Gastrocnemius medialis (tissue), 4 donors: Measurements from ENCODE around the gene LRRC75A. TPM values are rescaled to one million over a fixed set of nuclear protein-coding genes. Genes with fewer than 3 reads are reported as not detected.

Source experiments
- ATAC-seq, 2 donors: fragments of 150-250 bp; one replicate each; pipeline ENCODE4 v1.9.1; 2016
- DNase-seq, 2 donors: peaks; one replicate each; pipeline ENCODE4 v3.0.0-alpha.2; 2019
- H3K27ac ChIP-seq, 4 donors: fragments of 200-600 bp; sonication (generic); 1 replicate in 1 of 4; 2 replicates in 3 of 4; pipeline ENCODE4 v1.5.1; 2016 to 2018; ENCODE audit warnings: mild to moderate bottlenecking in 2 of 4, moderate library complexity in 1 of 4
- H3K27me3 ChIP-seq, 3 donors: fragments of 200-600 bp; sonication (generic) in 2 of 3; 1 replicate in 1 of 3; 2 replicates in 2 of 3; pipeline versions ENCODE4 v1.5.1 to v1.6.0; 2016 to 2019; ENCODE audit warnings: mild to moderate bottlenecking in 1 of 3, moderate library complexity in 1 of 3
- H3K36me3 ChIP-seq, 2 donors: fragments of 200-600 bp; sonication (generic) in 1 of 2; one replicate each; pipeline ENCODE4 v1.5.1; 2017 to 2018
- H3K4me1 ChIP-seq, 2 donors: fragments of 200-600 bp; sonication (generic) in 1 of 2; one replicate each; pipeline ENCODE4 v1.5.1; 2016 to 2017; ENCODE audit warnings: mild to moderate bottlenecking in 2 of 2
- H3K4me3 ChIP-seq, 4 donors: fragments of 200-600 bp; sonication (generic) in 3 of 4; 1 replicate in 1 of 4; 2 replicates in 3 of 4; pipeline ENCODE4 v1.5.1; 2016 to 2019; ENCODE audit warnings: mild to moderate bottlenecking in 2 of 4
- H3K9me3 ChIP-seq, 3 donors: fragments of 200-600 bp; sonication (generic) in 2 of 3; 1 replicate in 1 of 3; 2 replicates in 2 of 3; pipeline ENCODE4 v1.5.1; 2016 to 2019
- CTCF ChIP-seq, 5 experiments: fragments of 450-650 bp in 3 of 5; fragments of 200-600 bp in 2 of 5; sonication (generic) in 2 of 5; IDR thresholded peaks in 4 of 5; conservative IDR thresholded peaks in 1 of 5; 1 replicate in 4 of 5; 2 replicates in 1 of 5; pipeline ENCODE4 v1.5.1; 2016 to 2019; ENCODE audit warnings: antibody characterized with exemption in 5 of 5, mild to moderate bottlenecking in 3 of 5, moderate library complexity in 3 of 5
- POLR2A ChIP-seq, 2 donors: fragments of 450-650 bp; IDR thresholded peaks; one replicate each; pipeline ENCODE4 v1.6.1; 2017; ENCODE audit warnings: antibody characterized with exemption in 2 of 2, mild to moderate bottlenecking in 2 of 2, moderate library complexity in 2 of 2
- in situ Hi-C, 4 donors: fragments of 200-750 bp; cut with MboI; loops; one replicate each; pipeline versions ENCODE4 v1.15.0 to v1.8.0; 2017; ENCODE audit warnings: low sequenced_read_pairs in 4 of 4
- intact Hi-C: fragments of 100-400 bp; cut with DNase I; formaldehyde crosslinking; loops from one replicate; pipeline ENCODE4 v1.15.1; 2023; ENCODE audit warnings: low total_unique reads
- total RNA-seq, 4 donors: library from RNA; depleted of rRNA; stranded (reverse); fragments of >200 nt; gene quantifications; one replicate each; pipeline versions ENCODE4 v1.1.0 to v1.2.3, GENCODE V29; 2016

Gene LRRC75A
- under 1 TPM in 2 of 4 donors, not detected in 2; 0.34 to 0.80 TPM for total RNA-seq

DNA sequence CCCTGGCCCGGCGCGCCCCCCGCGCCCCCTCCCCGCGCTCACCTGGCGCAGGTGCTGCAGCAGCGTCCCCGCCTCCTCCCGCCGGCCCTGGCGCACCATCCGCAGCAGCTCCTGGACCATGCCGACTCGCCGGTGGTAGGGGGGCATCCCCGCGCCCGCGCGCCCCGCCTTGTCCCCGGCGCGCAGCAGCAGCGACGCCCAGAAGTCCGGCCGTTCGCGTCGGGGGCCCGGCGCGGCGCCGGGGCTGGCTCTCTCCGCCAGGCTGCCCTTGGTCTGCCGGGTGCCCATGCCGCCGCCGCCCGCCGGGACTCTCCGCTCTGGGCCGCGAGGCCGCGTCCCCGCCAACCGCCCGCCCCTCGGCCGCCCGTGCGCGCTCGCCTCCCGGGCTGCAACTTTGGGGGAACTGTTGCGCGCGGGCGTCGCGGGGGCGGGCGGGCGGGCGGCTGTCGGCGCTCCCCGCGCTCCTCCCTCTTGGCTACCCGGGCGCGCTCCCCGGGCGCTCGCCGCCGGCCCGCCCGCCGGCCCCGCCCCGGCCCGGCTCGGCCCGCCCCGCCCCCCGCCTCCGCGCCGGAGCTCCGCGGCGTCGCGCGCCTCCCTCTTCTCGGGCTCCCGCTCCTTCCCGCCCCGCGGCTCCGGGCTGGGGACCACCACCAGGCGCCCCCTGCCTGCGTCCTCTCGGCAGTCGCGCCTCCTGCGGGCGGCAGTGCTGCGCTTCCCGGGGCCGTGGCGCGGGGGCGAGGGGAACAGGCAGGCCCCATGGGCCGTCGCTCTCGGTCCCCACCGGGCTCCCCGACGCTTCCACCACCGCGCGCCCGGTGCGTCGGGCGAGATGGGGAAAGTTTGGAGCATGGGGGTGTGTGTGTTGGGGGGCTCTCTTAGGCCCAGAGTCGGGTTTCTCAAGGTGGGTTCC lies at the start of gene LRRC75A:
Gene LRRC75A, minus strand, starts transcription at position 491 of the 910 bp plus-strand sequence. Its CDS starts 203 bp downstream, at position 288.
- no peak within 1 kb of the TSS for H3K27ac ChIP-seq
- peaks cover 0 to 4% (median 0%) of the 10 kb centered on the region in 3 donors for H3K27me3 ChIP-seq
- in situ Hi-C loops, result no loop called here
- H3K4me3 ChIP-seq, result peak within 1 kb of the TSS; percentile 49 to 67 (median 62)
- ATAC-seq (peak; percentile 83 to 84), DNase-seq (no peak)
- H3K36me3 ChIP-seq, result no peaks in the 10 kb centered on the region
- TF ChIP-seq CTCF (IDR thresholded peaks at IDR 0.05 in 4 of 5, conservative IDR thresholded peaks at IDR 0.05 in 1 of 5) (no peak), POLR2A (IDR thresholded peaks at IDR 0.05) (no peak)
- no peaks in the 10 kb centered on the region for H3K9me3 ChIP-seq
- H3K4me1 ChIP-seq, result peaks cover 11 to 24% of the 10 kb centered on the region in 2 donors
- intact Hi-C loops, result loop anchor here (2.0 kb wide), 1 partner anchor 43 kb away; no protein-coding TSS in a partner anchor

GRCh38 chr17:16537130-16537458 lies 45.1 kb upstream of the LRRC75A start:
- ATAC-seq (no peak), DNase-seq (no peak)
- intact Hi-C loops, result loop anchor here (2.0 to 5.0 kb wide), 2 partner anchors 100 to 454 kb away; no protein-coding TSS in a partner anchor
- Histone ChIP-seq H3K4me1 (no peaks in the 10 kb centered on the region), H3K4me3 (peak overlapping the region in 1 of 4 donors; percentile 79), H3K27ac (peak overlapping the region in 1 of 4 donors; percentile 91), H3K27me3 (no peaks in the 10 kb centered on the region), H3K9me3 (no peaks in the 10 kb centered on the region), H3K36me3 (no peaks in the 10 kb centered on the region)
- TF ChIP-seq CTCF (IDR thresholded peaks at IDR 0.05 in 4 of 5, conservative IDR thresholded peaks at IDR 0.05 in 1 of 5) (peak in 1 of 5 experiments; percentile 1), POLR2A (IDR thresholded peaks at IDR 0.05) (no peak)
- in situ Hi-C loops, result loop anchor here in 1 of 4 donors (10.0 kb wide), 1 partner anchor 48 kb away; no protein-coding TSS in a partner anchor

DNA sequence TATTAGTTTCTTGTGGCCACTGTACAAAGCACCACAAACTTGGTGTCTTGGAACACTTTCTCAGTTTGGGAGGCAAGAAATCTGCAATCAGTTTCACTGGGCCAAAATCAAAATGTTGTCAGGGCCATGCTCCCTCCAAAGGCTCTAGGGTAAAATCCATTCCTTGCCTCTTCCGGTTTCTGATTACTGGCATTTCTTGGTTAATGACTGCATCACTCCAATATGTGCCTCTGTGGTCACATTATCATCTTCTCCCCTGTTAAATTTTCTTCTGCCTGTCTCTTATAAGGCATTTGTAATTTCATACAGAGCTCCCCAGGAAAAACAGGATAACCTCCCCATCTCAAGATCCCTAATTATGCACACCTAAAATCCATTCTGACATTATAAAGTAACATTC lies 42.2 kb upstream of the LRRC75A start:
- ATAC-seq, result no peak
- in situ Hi-C loops, result loop anchor here in 1 of 4 donors (10.0 kb wide), 1 partner anchor 51 kb away; no protein-coding TSS in a partner anchor
- H3K27ac ChIP-seq, result no peak overlapping the region
- DNase-seq, result no peak
- H3K4me3 ChIP-seq, result no peak overlapping the region
- no peak for TF ChIP-seq POLR2A (IDR thresholded peaks at IDR 0.05)
- TF ChIP-seq CTCF (IDR thresholded peaks at IDR 0.05 in 4 of 5, conservative IDR thresholded peaks at IDR 0.05 in 1 of 5), result no peak
- intact Hi-C loops, result loop anchor here (2.0 kb wide), 2 partner anchors 41 to 119 kb away; partner anchors contain the start of genes LRRC75A and ZNF624
- peaks cover 0 to 4% (median 2%) of the 10 kb centered on the region in 3 donors for H3K27me3 ChIP-seq
- H3K4me1 ChIP-seq, result no peaks in the 10 kb centered on the region
- H3K9me3 ChIP-seq, result no peaks in the 10 kb centered on the region
- no peaks in the 10 kb centered on the region for H3K36me3 ChIP-seq

DNA sequence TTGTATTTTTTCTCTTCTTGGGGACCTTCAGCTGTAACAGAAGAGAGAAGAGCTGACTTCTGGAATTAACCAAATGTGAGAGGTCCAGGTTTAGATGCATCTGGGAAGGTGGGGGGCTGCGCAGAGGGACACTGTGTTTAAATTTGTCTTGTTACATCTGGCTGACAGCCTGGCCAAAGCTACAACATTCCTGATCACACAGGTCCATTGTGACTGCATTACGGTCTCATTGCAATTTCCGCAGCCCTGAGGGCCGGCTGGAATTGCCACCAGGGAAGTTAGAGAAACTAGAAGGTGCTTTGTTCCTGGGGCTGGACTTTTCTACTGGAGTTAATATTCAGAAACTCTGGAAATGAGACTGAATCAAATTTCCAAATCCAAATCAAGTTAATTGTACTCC lies 37.9 kb upstream of the LRRC75A start:
- Histone ChIP-seq H3K27ac (no peak overlapping the region), H3K36me3 (no peaks in the 10 kb centered on the region), H3K9me3 (no peaks in the 10 kb centered on the region), H3K27me3 (peaks cover 2 to 9% (median 4%) of the 10 kb centered on the region in 3 donors), H3K4me1 (no peaks in the 10 kb centered on the region), H3K4me3 (no peak overlapping the region)
- in situ Hi-C loops (loop anchor here in 3 of 4 donors (10.0 kb wide), 2 partner anchors 55 to 165 kb away; no protein-coding TSS in a partner anchor), intact Hi-C loops (no loop called here)
- TF ChIP-seq CTCF (IDR thresholded peaks at IDR 0.05 in 4 of 5, conservative IDR thresholded peaks at IDR 0.05 in 1 of 5) (no peak), POLR2A (IDR thresholded peaks at IDR 0.05) (no peak)
- no peak for DNase-seq
- no peak for ATAC-seq
